Subcutaneous adipose tissue (tissue), 4 donors: ENCODE measurements around the gene ZNF358. TPM values are rescaled to one million over a fixed set of nuclear protein-coding genes. Genes with fewer than 3 reads are reported as not detected.

Source experiments
- total RNA-seq, 4 donors: library from RNA; depleted of rRNA; stranded (reverse); fragments of >200 nt; gene quantifications; one replicate each; pipeline ENCODE4 v1.1.0, GENCODE V29; 2016
- TF ChIP-seq, protein P1 (sequence below): fragments of 450-650 bp; IDR thresholded peaks from one replicate; pipeline ENCODE4 v1.5.1; 2016; ENCODE audit warnings: low read depth, mild to moderate bottlenecking, control low read depth, antibody characterized with exemption, moderate library complexity

Gene ZNF358
- total RNA-seq, 4 donors from 2014 or later = 39.8 to 88.7 (median 46.7) TPM

DNA sequence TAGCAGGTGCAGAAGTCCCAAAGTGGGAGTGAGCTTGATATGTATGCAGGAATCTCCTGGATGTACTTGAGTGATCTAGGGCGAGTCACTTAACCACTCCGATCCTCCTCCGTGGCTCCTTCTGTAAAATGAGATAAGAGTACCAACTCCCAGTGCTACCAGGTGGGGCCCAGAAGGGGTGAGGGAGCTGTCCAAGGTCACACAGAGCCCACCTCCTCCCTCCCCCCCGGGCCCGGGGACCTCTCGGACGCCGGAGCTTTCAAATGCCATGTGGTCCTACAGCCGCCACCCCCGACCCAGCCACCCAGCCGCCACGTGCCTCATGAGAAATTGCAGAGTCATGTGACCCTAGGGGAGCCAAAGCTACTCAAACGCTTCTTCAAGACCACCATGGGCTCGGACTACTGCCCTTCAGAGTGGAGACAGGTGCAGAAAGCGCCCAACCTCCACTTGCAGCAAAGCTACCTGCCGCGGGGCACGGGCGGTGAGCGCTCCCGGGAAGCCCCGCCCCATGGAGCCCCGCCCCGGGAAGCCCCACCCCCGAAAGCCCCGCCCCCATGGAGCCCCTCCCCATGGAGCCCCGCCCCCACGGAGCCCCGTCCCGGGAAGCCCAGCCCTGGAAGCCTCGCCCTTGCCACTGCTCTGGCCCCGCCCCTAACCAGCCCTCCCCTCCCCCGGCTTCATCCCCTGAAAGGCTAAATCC lies 10.1 kb upstream of the ZNF358 start:
- TF ChIP-seq, protein P1, sequence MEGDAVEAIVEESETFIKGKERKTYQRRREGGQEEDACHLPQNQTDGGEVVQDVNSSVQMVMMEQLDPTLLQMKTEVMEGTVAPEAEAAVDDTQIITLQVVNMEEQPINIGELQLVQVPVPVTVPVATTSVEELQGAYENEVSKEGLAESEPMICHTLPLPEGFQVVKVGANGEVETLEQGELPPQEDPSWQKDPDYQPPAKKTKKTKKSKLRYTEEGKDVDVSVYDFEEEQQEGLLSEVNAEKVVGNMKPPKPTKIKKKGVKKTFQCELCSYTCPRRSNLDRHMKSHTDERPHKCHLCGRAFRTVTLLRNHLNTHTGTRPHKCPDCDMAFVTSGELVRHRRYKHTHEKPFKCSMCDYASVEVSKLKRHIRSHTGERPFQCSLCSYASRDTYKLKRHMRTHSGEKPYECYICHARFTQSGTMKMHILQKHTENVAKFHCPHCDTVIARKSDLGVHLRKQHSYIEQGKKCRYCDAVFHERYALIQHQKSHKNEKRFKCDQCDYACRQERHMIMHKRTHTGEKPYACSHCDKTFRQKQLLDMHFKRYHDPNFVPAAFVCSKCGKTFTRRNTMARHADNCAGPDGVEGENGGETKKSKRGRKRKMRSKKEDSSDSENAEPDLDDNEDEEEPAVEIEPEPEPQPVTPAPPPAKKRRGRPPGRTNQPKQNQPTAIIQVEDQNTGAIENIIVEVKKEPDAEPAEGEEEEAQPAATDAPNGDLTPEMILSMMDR = no peak

DNA sequence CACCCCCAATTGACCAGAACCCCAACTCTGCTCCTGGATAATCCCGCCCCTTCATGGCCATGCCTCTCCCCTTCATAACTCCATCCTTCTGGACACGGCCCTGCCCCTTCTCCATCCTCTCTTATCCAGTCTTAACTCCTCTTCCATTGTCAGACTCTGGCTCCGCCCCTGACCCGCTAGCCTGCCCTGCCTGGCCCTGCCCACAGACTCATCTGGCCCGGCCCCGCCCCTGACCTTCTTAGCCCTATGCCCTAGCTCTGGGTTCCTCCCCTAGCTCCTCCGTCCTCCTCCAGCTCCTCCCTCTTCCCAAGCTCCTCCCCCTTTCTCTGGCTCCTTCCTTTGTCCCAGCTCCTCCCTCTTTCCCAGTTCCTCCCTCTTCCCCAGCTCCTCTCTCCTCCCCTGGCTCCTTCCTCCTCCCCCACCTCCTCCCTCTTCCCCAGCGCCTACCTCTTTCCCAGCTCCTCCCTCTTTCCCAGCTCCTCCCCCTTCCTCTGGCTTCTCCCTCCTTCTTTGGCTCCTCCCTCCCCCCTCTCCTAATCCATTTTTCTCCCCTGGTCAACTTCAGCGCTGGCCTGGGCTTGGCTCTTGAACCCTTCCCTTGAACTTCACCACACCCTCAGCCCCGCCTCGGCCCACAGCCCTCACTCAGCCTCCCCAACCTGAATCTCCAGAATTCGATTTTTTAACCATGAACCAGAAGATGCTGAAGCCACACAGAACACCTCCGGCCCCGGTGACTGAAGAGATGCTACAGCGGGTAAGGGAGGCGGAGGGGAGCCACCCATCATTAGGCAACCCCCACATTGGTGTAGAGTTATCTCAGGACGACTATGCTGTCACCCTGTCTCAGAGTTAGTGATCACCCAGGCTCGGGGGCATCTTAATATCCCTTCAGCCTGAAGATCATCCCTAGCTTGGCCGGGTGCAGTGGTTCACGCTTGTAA lies 9.2 kb upstream of the ZNF358 start:
- TF ChIP-seq, protein P1 = no peak

DNA sequence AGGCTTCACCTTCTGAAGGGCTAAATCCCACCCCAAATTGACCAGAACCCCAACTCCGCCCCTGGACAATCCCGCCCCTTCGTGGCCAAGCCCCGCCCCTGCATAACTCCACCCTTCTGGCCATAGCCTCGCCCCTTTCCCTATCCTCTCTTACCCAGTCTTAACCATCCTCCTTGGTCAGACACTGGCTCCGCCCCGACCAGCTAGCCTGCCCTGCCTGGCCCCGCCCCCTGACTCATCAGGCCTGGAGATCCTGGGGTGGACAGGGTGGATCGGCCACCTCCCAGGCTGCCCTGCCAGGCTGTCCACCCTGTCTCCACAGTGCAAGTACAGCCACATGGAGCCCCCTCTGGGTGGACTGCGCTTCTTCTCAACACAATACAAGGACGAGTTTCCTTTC lies 8.0 kb upstream of the ZNF358 start:
- TF ChIP-seq, protein P1 = no peak

DNA sequence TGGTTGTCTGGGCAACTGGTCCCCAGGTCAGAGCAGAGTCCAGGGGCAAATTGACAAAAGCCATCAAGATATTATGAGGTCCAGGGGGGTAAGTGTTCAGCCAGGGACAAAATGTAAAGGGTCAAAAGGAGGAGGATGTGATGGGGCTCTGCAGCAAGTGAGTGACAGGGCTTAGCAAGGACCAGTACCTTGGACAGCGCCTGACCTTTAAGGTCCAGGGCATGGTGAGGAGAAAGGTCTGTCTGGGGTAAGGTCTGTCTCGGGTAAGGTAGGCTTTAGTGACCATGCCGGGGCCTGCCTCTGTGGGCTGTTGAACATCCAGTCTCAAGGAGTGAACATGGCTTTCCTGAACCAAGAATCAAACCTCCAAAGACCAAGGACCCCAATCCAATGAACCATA lies 6.3 kb upstream of the ZNF358 start:
- TF ChIP-seq, protein P1 = no peak

DNA sequence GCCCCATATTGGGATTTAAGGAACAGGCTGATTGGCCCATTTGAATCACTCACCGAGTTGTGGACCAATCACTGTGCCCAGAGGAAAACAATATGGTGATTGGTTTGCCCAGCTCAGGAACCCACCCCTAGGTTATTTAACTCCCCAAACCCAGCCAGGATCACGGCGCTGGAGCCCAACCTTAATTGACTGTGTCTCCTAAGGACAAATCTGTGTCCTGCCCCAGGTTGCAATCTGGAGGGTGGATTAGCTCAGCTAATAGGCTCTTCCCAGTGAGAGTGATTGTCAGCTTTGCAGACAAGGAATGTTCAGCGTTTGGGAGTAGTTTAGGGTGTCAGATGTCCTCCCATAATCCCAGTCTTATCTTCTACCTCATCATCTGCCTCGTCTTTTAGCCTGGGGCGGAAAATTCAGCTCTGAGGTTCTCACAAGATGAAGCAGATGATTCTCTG lies 3.5 kb upstream of the ZNF358 start:
- TF ChIP-seq, protein P1 = no peak

DNA sequence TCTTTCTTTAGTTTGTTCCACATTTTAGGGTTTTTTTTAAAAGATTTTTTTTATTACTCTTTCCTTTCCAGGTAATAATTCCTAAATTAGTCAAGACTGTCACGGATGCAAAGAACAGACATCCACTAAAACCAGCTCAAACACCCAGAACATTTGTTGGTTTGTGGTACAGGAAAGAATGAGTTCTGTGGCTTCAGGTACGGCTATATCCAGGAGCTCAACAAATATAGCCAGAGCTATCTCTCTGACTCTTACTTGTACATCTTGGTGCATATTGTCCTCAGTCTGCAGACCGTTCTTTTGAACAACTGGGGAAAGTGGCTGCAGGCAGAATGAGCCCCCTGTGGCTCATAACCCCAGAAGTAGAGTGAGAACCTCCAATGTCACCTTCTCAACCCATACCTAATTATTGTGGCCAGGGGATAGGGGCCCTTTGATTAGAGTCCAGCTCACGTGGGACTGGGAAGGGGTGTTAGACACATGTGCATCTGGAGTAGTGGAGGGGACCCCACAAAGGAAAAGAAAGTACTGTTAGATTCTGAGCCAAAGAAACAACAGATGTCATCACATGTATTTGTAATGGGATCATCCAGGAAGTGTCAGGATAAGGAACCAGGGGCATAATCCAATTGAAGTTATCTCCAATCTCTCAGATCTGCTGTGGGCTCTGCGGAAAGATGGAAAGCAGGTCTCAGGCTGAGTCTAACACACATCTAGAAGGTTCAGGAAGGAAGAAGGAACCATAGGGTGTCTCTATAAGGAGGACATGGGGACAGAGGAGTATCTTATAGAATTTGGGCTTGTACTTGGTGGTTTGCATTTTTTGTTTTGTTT lies 1.9 kb upstream of the ZNF358 start:
- TF ChIP-seq, protein P1 = no peak
